SH-SY5Y (cell line): ENCODE measurements around the gene AMELX.

ENCODE experiments used
- GATA2 ChIP-seq: IDR thresholded peaks from 2 replicates; pipeline ENCODE4 v1.6.1; 2011; ENCODE audit warnings: mild to moderate bottlenecking, low read depth, low read length
- GATA3 ChIP-seq: IDR thresholded peaks from 2 replicates; pipeline ENCODE4 v1.6.1; 2011; ENCODE audit warnings: low read depth, mild to moderate bottlenecking, low read length, moderate library complexity

The AMELX gene

DNA sequence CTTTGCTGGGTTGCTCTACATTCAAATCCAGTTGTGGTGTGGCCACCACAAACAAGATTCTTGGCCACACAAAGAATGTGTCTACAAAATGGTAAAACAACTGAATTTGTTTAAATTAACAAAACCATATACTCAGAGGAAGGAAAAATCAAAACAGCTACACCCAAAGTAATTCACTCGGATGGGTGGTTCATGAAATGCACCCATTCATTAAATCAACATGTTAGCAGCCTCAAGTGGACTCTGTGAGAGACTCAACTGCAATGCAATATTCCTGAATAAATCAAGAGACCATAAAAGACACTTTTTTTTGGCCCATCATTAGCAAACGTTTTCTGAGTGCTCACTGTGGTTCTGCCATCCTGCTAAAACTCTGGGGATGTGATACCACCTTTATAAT lies 11.2 kb upstream of the AMELX start:
- TF ChIP-seq GATA3 (no peak), GATA2 (no peak)

DNA sequence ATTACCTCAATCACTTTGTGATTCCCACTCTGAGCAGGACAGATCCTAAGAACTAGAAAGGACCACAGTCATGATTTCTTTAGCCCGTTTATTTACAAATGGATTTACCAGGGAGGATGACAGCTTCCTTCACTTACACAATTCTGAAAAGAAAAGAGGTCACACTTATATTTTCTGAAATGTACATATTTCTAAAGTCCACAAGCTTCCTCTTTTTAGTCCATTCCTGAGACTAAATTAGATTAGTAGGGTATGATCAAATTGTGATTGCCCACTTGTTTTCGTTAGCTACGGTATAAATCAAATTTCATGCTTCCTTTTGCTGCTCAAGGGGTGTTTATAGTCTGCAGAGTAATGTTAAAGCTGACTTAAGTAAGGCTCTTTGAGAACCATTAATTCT lies 7.6 kb upstream of the AMELX start:
- no peak for TF ChIP-seq GATA2
- TF ChIP-seq GATA3: no peak

DNA sequence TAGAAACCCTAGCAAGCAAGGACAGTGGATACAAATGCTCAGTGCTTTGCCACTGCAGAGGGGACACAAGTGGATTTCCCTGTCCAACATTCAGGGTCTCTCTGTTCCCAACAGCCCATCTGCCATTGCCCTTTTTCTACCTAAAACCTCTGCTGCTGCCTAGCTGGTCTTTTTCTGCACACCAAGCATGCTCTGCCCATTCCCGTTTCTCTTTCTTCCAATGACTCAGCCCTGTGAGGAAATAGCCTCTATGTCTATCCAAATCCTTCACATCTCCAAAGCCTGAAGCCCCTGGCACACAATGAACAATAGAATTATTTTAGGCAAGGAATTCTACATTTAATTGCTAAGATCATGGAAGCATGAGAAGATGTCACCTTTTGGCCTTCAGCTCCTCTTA lies 5.7 kb upstream of the AMELX start:
- TF ChIP-seq GATA2: no peak
- TF ChIP-seq GATA3: no peak

DNA sequence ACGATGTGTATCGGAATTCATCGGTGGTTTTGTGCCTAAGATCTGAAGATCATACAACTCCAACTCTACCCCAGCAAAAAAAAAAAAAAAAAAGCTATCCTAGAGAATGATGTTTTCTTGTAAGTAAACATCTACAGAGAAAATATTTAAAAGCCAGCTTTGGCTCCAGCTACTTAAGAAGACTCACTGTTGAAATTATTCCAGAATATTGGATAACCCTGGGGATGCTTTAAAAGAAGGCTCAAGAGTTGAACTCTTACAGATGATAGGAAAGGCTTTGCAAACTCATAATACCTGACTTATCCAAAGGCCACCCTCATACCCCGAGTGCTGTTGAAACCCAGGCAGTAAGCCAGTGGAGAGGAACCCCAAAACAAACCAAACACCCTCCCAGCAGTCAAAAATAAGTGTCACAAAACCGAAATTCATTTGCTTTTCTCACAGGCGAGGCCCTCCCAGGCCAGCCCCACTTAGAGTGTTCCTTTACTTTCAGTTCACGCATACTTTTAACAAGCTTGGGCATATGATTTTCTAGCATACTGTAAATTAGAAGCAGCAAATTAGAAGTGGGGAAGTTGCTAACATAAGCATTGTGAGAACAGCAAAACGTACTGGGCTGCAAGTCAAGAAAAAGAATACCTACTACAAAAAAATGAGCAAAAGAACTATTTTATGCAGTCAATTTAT lies 2.7 kb upstream of the AMELX start:
- TF ChIP-seq GATA3 (no peak), GATA2 (no peak)

DNA sequence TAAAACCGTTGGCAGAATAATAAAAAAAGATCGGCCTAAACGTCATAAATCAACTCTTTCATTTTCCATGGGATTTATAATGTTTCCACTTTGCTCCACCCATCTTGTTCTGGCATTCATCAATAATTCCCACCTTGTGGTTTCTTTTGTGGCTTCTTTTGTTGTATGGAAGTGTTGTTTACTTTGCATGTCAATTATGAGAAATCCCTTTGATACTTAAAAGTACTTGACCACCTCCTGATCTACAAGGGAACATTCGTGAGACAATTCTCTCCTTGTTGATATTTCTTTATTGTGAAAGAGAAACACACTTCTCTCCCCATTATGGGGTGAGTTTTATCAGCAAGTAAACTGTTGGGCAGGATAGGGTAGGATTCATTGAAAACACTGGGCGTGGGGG lies 2.8 kb downstream of the AMELX start:
- TF ChIP-seq GATA3 (no peak), GATA2 (no peak)

DNA sequence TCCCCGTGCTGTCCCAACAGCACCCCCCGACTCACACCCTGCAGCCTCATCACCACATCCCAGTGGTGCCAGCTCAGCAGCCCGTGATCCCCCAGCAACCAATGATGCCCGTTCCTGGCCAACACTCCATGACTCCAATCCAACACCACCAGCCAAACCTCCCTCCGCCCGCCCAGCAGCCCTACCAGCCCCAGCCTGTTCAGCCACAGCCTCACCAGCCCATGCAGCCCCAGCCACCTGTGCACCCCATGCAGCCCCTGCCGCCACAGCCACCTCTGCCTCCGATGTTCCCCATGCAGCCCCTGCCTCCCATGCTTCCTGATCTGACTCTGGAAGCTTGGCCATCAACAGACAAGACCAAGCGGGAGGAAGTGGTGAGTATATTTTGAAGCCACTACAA lies 5.4 kb downstream of the AMELX start:
- TF ChIP-seq GATA3 (no peak), GATA2 (no peak)

DNA sequence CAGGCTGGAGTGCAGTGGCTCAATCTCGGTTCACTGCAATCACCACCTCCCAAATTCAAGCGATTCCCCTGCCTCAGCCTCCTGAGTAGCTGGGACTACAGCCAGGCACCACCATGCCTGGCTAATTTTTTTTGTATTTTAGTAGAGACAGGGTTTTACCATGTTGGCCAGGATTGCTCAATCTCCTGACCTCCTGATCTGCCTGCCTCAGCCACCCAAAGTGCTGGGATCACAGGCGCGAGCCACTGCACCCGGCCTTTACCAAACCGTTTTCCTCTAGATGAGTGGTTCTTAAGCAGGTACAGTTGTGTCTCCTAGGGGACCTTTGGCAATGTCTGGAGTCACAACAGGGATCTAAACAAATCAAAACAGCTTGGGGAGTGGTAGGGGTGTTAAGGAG lies 11.6 kb downstream of the AMELX start:
- no peak for TF ChIP-seq GATA3
- no peak for TF ChIP-seq GATA2

DNA sequence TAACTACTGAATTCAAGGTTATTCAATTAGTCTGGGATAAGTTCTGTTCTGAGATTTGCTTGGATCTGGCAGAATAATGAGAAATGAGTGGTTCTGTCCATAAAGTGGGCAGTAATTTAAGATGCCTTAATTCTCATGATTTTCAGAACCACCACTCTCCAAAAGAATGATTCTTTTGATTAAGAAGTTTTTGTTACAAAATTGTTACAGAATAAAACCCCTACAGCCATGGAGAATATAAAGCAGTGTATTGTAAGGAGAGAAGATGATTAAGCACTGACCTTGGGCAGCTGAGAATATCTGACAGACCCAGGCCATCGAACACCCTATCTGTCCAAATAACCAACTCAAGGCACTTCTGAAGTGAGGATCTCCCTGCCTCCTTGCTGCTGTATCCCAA lies 12.4 kb downstream of the AMELX start:
- TF ChIP-seq GATA2: no peak
- no peak for TF ChIP-seq GATA3

DNA sequence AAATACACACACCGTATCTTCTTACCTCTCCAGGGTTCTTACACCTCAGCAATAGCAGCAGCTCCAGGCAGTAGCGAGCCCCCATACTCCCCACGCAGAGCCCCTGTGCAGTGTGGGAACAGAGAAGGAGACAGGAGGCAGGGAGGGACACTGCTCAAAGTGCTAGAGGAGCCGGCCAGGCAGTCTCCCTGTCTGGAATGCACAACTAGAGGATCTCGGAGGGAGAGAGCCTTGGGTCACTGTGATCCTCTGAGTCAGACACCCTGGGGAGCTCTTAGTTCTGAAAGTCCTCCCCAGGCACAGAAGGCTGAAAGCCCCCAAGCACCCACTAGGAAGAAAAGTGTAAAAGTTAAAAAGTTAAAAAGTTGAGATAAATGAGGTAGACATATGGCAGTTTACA lies 16.0 kb downstream of the AMELX start:
- TF ChIP-seq GATA3 (no peak), GATA2 (no peak)

DNA sequence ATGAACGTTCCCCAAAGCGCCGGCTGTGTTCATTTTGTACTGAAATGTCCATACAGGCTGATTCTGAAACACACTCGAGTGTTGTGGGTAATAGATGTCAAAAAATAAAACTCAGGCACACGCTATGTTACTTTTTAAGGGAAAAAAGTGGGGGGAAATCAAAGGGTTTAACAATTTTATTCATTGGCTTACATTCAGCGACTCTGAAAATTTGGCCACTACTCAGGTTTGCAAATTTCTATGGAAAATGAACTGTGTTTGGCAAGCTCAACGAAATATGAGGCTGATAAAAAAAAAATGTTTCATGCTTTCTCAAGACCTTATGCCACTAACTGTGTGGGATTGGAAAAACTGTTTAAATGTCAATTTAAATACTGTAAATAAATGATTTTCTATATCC lies 18.5 kb downstream of the AMELX start:
- TF ChIP-seq GATA2 (no peak), GATA3 (no peak)

DNA sequence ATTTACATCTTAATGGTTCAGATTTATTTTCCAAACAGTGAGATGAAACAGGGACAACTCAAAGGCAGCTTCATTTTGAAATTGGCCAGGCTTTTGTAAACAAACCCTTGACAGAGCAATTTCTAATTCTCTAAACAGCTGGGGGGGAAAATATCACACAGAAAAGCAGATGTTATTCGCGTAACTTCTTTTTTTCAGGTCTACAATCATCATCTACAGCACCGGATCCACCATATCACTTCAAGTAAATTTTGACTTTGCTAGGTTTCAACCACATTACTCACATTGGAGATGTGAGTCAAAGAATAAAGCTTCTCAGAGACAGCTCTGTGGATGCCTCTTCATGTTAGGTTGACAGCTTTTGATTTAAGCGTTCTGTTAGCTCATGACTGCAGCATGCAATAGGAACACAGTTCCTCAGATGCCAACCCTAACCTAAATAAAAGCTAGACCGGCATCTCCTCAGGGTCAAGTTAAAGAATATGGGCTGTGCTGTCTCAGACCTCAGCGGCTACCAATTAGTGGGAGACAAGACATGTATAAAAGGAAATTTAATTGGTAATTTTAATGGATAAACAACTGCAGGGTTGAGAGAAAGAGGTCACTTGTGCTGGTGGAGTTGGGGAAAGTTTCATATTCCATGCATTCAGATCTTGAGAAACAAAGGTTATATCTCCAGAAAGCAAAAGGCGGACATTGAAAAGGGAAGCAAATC lies 26.8 kb downstream of the AMELX start:
- TF ChIP-seq GATA3 (no peak), GATA2 (no peak)

DNA sequence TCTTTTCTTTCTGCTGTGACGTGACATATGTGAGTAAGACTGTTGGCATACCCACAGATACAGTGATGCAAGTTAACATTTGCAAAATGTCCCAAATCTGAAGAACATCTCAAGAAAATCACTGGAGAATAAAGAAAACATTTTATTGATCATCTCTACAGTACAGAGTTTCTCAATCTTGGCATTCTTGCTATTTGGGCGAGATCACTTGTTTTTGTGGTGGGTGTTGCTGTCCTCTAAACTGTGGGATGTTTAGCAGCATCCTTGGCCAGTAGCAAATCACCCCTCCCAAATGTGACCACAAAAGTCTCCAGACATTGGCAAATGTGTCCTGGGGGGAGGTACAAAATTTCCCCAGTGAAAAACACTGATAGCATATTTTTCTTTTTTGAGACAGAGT lies 28.8 kb downstream of the AMELX start:
- no peak for TF ChIP-seq GATA3
- no peak for TF ChIP-seq GATA2

DNA sequence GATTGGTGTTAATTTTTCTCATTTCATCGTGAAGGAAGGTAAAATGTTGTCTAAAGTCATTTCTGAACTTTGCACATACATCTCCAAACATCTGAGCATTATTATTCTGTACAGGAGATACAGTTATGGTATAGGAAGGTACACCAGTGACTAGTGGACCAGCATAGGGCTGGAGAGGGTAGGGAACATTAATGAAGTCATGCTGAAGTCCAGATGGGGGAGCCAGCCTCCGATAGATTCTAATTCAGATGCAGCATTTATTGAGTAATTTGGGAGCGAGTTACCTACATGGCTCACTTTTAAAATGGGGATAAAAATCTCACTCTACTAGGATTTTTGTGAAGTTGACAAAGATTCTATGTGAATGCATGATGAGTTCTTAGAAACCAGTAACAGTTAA lies 34.9 kb downstream of the AMELX start:
- TF ChIP-seq GATA2: no peak
- TF ChIP-seq GATA3: no peak

DNA sequence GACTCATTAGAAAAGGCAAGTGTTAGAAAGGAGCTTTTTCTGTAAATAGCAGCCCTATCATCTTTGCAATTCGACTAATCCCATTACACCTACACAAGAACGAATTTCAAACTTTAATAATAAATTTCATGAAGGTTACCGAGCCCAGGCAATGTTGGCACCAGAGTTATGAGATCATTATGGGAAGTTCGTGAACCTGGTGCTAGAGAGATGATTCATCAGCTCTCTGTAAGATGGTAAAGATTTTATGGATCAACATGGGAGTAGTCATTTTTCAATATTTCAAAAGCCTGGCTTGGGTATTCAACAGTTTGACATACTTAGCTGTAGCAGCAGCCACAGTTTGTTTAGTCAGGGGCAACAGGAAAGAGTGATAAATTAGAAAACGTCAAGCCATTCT lies 35.8 kb downstream of the AMELX start:
- TF ChIP-seq GATA2: no peak

DNA sequence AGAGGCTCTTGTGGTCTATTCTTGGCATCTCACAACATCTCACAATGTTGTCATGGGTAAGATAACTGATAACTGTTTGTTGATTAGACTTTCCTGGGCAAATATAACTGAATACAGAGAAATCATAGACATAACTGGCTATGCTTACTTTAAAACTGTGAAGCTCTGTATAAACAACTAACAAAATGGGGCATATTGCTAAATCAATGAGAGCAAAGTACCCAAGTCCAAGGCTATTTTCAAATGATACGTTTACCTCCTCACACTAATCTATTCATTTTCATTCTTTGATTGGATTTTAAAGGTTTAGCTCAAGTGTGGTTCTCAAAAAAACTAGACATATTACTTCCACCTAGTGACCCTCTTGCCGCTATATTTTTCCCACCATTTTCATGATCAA lies 38.6 kb downstream of the AMELX start:
- TF ChIP-seq GATA2: no peak
- no peak for TF ChIP-seq GATA3
